ENCODE measurements around the gene SAMM50.

The SAMM50 gene

DNA sequence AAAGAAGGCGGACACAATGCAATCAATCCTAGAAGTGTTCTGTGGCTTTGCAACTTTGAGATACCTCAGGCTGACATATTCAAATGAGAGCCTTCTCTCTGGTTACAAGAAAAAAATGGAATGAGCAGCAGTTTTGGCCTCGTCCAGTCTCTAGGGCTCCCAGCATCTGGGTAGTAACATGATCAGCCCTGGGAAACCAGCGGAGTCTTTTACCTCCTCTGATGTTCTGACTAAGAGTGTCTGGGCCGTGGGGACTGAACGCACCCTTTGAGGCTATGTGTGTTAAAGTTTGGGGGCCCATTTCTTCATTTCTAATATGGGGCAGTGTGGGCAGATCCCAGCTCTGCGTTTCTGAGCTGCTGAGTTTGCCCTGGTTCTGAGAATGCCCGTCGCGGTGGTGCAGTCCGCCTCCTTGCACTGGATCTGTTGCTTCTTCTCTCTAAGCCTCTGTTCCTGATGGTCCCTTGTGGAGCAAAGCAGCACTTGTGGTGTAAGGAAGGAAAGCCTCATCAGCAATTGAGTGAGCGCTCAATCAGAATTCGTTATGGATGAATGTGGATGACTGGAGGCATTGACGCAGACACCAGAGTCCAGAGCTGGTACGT lies 77.0 kb downstream of the SAMM50 start:
- no peak for DNase-seq

DNA sequence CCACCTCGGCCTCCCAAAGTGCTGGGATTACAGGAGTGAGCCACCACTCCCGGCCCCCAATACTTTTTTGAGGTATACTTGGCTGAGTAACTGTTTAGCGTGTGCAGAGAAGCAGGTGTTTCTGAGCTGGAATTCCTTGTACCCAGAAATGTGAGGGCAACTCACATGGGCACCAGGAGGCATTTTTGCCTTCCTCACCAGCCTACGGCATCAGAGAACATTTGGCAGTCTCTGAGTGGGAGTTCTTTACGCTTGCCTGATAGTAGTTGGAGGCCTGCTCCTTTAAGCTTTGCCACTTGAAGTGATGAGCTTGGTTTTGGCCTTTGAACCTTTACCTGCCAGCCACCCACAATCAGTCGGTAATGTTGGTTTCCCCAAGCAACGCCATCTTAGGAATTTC lies 78.0 kb downstream of the SAMM50 start:
- no peak for DNase-seq

DNA sequence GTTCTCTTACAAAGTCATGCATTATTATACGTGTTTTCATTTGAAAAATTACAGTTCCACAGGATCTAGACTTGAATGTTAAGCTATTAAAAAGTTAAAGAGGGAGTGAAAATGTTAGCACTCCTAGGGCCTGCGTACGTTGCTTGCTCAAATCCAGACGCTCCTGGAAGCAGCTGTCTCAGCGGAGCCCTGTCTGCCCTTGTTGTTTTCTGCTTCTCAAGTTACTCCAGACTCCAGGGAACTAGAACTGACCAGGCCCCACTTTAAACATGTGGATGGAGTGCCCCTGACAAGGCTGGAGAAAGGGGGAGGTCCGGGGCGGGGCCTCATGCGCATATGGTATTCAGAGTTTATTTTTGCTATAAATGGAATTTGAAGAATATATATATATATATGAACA lies 78.5 kb downstream of the SAMM50 start:
- no peak for DNase-seq

DNA sequence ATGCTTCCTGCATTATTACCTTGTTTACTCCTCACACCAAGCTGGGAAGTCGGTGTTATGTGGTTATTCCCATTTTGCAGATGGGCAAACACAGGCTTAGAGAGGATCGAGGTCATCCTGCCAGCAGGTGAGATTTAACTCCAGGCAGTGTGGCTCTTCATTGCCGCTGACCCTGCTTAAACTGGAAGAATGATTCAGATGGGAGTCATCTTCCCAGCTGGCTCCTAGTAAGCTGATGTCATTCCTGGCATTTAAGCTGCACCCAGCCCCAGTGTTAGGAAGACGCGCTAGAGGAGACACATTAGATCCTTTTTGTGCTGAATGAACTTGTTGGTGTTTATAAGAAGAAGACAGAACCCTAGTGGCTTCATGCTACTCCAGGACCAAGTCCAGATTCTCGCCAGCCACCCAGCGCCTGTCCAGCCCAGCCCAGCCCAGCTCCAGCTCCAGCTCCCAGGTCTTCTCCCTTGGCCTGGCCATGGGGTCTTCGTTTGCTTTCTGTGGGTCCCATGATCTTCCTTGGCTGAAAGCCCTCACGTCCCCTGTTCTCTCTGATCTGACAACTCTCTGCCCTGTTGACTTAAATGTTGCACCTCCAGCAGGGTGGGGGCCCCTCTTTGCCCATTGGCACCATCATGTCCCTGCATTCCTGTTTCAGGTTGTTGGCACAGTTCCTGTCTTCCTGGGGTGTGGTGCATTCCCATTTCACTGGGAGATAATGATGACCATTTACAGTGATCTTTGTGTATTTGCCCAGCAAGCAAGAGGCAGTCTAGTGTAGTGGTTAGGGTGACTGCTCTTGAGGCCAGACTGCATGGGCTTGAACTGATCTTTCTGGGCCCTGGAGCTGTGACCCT lies 82.5 kb downstream of the SAMM50 start:
- no peak for DNase-seq

DNA sequence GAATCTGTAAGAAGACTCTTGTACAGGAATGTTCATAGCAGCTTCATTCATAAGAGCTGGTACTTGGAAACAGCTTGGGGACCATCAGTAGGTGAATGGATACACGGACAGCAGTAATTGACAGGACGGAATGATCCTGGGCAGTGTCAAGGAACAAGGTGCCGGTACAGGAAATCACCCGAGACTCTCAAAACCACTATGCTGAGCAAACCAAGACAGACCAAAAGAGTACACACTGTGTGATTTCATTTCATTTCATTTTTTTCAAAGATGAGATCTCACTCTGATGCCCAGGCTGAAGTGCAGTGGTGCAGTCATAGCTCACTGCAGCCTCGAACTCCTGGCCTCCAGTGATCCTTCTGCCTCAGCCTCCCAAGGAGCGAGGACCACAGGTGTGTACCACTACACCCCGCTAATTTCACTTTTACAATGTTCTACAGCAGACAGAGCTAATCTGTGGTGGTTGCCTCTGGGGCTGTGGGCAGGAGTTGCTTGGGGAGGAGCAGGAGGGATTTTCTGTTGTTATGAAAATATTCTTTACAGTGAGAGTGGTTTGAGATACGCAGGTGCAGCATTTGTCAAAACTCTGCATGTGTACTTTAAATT lies 84.4 kb downstream of the SAMM50 start:
- no peak for DNase-seq

DNA sequence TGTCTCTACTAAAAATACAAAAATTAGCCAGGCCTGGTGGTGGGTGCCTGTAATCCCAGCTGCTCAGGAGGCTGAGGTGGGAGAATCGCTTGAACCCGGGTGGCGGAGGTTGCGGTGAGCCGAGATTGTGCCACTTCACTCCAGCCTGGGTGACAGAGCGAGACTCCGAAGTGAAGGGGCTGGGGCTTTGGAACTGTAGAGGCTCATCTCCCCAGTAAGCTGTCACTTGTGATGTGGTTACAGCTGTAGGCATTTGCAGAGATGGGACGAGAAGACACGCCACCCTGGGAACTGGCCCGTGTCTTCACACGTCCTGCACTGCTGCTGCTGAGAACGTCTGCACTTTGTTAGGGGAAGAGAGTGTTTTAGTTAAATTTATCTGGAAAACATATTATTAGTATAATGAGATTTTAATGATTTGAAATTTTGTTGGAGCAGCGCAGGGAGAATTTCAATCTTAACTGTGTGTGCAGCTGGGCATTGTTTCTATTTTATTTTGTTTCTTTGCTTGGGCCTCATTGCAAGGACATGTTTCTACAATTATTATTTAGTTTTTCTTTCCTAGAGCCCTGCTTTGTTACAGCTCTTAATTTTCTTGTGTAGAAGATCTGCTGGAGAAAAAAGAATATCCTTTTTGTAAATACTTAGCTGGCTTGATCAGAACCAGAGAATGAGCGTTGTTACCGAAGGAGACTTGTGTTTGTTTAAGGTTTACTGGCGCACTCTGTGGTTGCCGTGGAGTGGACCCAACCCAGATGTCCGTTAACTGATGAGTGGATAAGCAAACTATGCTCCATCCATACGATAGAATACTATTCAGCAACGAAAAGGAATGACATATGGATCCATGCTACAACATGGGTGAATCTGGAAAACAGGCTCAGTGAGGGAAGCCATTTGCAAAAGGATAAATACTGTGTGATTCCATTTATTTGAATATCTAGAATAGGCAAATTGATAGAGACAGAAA lies 87.3 kb downstream of the SAMM50 start:
- no peak for DNase-seq

DNA sequence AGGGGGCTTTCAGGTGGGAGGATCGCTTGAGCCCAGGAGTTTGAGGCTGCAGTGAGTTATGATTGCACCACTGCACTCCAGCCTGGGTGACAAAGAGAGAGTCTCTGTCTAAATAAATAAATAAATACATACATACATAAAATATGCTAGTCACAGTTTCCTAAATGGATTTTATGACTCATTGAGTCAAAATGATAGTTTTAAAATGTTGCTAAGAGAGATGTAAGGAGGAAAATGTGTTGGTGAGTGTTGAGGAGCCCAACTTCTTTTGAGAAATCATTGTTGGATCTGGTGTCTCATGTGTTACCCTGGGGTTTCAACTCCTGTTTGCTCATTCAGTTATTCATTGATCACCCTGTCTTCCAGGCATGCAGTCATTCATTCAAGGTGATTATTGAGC lies 89.9 kb downstream of the SAMM50 start:
- no peak for DNase-seq

All from stimulated activated CD4-positive, alpha-beta T cell treated with anti-CD3 and anti-CD28 coated beads, Interleukin-4, amount 100 ng/mL, for 24 hours (primary cell).